ENCODE measurements around the gene ABLIM2.

Gene ABLIM2

DNA sequence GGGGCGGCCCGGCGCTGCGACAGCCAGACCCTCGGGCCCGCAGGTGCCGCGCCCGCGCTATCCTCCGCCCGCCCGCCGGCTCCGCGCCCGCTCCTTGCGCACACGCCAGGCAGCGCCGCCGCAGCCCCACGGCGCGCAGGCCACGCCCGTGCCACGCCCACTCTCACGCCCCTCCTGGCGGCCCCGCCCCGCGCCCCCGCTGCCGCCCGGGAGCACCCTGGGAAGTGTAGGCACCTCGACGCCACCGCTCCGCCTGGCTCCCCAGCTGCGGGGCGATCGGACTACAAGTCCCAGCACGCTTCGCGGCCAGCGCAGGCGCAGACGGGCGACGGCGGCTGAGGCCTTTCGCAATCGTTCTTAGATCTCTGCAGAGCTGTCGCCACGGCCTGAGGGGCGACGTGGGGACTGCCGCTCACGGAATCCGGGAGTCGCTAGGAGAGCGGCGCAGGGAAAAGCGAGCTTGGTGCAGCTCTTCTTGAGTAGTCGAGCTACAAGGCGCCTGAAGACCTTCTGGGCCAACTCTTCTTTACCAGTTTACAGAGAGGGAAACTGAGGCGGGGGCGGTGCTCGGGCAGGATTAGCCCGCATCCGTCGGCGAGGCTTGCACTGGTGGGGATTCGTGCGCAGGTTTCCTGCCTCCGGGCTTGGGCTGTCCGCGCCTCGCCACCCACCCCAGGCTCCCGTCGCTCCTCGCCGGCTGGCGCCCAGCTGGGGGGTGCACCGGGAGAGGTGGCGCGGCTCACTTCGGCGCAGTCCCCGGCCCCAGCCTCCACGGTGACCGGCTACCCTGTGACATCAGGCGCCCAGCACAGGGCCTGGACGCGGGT is at the start of gene ABLIM2:
ABLIM2 (minus strand) TSS at position 104 of the 827 bp plus-strand sequence. CDS start 124 bp downstream, outside the sequence.
- peak; percentile 85 for DNase-seq

DNA sequence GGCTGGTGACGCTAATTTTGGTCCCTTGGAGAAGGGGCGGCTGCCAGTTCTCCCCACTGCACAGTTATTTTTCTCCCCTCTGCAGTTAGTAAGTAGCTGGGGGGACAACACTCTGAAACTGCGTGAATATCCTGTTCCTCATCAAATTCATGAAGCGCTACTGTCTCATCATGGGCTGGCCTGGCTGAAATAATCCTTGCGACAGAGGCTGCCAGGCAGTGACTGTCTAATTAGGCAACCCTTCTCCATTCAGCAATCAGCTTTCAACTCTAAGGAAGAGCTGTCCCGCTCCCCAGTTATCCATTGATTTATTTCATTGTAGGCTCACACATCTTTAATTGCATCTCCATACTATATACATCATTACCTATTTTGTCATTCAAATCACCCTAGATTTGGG is 48.7 kb upstream of the ABLIM2 start:
- DNase-seq = no peak

DNA sequence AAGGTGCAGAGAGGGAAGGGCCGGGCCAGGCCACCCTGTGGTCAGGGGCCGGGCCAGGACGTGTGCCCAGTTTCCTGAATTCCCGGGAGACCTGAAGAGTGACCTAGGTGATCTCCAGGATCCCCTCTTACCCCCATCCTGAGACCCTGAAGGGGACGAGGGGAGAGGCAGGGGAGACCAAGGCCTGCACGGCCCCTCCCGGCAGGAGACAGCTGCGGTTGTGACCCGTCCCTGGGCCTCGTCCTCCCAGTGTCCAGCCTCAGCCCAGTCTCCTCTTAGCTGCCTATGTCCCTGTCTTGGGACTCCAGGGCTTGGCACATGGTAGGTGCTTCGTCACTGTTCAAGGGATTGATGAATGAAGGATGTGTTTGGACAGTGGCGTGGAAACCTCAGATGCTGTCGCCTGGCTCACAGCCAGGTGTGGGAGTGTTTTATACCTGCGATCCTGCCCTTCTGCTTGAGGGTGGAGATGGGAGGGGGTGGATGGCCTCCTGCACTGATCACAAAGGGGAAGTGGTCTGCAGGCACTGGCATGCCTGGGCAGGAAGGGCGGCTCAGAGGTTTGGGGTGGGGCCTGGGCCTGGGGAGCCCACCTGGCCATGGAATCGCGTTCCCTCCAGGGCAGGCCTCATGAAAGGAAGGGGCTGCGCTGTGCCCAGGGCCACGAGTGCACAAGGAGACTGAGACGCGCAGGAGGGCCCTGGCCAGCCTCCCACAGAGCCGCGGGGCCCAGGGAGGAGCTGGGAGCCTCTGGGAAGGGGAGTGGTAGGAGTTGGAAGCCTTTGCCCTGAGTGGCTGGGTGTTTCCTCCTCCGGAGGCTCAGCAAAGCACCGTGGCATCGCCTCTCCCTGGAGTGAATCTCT is 47.4 kb upstream of the ABLIM2 start:
- no peak for DNase-seq

DNA sequence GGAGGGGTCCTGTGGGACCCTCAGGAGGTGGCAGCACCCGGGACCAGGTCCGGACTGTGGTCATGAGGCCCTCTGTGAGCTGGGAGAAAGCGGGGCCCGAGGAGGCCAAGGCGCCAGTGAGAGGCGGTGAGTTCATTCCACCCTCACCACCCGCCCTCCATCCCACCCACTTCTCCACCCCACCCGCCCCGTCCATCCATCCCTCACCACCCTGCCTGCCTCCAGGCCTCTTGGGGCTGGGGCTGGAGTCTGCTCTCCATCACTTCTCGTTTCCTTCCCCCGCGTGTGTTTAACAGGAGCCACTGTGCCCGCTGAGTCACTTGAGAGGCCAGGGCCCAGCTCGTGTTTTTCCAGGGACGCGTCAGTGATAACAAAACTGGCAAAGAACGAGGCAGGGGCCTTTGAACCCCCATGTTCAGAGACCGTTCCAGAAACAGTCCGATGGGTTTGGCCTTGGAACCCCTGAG is 46.7 kb upstream of the ABLIM2 start:
- DNase-seq = no peak

DNA sequence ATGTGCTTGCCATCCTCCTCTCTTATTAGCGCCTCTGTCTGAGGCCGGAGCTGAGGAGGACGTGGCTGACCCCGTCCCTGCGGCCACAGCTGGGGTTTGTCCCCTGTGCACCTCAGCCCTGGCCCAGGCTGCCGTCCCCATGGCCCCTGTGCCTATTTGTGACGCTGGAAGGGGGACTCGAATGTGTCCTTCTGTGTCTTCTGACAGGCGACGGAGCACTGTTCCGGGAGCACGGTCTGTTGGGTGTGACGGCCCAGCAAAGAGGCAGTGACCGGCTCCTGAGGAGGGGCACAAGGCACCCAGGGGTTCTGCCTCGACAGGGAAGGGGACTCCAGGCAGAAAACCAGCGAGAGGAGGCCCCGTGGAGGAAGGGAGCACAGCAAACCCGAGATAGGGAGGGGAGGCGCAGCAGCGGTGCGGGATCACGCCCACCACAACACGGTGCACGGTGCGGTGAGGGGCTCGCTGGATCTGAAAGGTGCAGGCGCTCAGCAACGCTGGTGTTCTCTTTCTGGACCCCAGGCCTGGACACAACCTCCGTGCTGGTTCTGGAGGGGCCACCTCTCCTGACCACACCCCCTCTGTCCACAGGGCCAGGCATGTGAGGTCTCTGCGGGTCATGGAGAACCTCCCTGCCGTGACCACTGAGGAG is 46.1 kb upstream of the ABLIM2 start:
- no peak for DNase-seq

DNA sequence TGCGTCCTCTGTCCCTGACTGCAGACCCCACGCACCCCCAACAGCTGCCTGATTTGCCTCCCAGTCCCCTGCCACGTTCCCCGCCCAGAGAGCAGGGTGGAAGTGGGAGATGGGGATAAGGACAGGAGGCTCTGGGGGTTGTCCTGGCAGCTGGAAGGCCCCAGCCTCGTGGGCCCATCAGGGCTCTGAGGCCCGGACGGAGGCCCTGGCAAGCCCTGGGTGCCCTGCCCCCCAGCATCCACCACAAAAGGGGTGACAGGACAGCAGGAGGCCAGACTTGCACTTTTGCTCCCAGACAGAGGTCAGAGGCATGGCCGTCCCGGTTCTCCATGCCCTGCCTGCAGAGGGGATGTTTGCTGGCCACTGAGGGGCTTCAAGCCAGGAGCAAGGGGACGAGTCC is 45.2 kb upstream of the ABLIM2 start:
- no peak for DNase-seq

DNA sequence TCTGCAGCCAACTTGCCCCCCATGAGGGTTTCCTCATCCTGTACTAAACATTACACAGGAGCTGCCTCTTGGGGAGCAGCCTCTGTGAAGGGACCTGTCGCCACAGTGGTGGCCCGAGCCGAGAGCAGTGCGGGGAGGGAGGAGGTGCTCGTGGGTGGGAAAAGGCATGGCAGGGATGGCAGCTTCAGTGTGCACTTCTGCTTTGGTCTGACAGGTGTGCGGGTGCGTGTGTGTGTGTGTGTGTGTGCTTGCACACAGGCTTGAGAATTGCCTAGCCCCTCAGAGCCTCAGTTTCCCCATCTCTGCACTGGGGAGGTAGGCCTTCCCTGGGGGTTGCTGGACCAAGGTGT is 44.4 kb upstream of the ABLIM2 start:
- no peak for DNase-seq

DNA sequence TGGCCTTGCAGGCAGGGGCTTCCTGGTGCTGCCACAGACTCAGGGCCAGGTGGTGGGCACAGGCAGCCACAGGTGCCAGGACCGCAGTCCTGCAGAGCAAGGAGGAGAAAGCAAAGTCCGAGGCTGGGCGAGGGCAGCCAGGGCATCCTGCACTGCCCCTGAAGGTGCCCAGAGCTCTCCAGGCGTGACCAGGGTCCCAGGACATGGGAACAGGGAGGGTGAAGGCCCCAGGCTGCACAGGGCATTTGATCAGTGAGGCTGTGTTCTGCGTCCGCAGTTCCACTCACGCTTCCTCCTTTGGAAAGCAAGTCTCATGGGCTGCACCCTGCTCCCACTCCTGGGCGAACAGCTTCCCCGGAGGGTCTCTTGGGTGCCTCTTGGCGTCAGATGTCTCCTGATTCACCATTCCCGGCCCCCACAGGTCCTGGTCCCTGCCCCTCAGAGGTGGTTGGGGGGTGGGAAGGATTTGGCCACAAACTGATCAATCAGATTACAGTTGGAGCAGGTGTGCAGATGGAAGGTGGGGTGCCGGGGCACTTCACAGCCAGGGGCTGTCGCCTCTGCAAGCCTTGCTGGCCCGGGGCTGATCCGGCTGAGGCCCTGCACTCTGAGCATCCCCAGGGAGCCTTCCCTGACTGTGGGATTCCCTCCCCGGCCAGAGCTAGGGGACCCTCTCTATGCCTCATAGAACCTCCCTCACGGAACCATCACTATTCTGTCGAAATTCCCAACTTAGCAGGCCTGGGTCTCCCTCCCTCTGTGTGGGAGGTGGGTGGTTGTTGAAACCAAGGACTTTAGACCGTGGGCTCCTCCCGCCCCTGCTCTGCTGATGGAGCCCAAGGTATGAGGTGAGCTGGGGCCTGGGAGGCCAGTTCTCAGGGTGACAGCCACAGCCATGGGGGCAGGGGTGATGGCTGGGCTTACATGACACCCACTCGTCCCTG is 43.8 kb upstream of the ABLIM2 start:
- DNase-seq = no peak

DNA sequence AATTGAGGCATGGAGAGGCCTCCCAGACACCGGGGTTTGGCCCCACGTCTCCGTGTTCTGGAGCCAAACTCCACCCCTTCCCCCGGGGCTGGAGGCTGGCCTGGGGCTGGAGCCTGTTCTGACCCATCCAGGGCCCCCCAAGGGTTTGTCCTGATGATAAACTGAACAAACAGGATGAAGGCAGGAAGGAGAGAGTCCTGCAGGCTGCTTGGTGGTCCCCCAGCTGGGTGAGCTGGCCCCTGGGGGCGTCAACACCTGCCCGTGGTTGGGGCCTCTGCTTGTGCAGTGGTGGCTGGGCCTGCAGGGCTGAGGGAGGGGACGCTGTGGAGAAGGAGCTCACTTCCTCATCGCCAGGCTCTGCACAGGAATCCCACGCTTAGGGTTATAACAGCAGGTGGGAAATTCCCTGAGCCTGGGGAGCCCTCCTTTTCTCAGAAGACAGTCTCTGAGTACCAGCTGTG is 42.7 kb upstream of the ABLIM2 start:
- no peak for DNase-seq

DNA sequence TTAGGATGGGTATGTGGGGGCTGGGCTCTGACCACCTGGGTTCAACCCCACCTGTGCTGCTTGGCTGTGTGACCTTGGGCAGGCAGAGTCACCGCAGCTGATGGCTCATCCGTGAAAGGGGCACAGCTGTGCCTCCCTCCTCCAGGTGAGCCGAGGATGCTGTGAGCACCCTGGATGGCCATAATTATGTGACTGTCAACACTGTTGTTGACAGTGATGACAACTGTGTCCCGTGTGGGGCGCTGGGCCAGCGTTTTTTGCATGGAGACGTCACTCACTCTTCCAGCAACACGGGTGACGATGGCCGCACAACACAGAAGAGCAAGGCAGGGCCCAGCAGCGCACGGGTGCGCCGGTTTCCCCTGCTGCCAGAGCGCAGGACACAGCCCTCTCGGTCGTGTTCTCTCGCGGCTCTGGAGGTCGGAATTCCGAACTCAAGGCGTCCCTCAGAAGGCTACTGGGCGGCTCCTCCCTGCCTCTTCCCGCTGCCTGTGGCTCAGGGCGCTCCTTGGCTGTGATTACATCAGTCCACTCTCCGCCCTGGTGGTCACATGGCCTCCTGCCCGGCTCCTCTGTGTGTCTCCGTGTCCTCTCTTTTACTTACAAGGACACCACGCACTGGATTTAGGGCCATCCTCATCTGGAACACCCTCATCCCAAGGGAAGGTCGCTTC is 41.8 kb upstream of the ABLIM2 start:
- DNase-seq = no peak

DNA sequence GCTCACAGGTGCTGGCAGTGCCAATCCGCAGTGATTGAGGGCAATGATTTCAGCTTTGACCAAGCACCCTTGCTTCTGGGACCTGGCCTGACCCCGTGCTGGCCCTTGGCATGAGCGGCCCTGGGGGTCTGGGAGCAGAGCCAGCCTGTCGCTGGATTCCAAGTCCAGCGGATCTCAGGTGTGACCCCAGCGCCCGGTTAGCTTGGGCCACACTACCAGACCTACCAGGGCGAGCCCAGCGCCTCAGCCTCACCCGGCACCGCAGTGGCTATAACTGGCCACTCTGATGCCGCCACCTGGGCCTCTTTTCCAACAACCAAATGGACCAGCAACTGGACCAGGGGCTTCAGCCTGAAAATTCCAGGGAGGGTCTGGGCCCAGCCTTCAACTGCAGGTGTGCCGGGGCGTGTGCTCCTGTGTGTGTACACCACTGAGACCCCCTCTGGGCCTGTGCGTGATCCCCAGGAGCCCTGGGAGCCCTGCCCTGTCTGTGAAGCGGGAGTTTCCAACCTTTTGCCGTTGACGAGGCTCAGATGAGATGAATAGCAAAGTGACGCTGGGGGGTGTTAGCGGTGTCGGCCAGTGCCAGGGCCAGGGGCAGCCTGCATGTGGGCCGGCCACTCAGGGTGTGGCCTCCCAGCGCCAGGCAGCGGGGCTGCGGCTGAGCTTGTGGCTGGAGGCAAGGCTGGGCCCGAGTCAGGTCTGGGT is 41.1 kb upstream of the ABLIM2 start:
- no peak for DNase-seq

DNA sequence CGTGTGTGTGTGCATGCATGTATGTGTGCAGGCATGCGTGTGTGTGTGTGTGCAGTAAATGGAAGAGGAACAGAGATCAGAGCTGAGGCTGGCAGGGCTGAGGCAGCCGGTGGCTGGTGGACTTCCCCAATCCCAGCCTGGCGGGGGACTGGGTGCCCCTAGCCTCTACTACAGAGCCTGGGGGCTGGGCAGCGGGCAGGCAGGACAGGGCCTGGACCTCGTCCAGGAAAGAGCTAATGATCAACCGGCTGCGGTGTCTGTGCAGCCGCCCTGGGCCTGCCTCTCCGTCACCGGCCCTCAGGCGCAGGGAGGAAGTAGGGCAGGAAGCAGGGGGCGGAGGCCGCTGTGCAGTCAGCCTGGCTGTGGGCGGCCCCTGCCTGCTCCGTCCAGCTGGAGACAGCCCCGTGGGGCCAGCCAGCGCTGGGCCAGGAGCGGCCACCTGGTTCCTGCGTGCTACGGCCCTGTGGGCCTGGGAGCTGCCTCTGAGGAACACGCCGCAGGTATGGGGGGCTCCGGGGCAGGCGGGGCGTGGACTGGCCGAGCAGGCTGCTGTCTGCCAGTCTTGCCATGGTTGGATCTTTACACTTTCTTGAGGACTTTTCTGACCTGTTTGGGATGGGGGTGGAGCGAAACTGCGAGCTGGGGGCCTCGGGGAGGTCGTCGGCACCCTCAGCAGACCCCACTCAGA is 40.4 kb upstream of the ABLIM2 start, which contains the start of gene SH3TC1:
SH3TC1 (plus strand) TSS at position 385 of the 688 bp plus-strand sequence. CDS start 5,905 bp downstream, outside the sequence.
- no peak for DNase-seq

DNA sequence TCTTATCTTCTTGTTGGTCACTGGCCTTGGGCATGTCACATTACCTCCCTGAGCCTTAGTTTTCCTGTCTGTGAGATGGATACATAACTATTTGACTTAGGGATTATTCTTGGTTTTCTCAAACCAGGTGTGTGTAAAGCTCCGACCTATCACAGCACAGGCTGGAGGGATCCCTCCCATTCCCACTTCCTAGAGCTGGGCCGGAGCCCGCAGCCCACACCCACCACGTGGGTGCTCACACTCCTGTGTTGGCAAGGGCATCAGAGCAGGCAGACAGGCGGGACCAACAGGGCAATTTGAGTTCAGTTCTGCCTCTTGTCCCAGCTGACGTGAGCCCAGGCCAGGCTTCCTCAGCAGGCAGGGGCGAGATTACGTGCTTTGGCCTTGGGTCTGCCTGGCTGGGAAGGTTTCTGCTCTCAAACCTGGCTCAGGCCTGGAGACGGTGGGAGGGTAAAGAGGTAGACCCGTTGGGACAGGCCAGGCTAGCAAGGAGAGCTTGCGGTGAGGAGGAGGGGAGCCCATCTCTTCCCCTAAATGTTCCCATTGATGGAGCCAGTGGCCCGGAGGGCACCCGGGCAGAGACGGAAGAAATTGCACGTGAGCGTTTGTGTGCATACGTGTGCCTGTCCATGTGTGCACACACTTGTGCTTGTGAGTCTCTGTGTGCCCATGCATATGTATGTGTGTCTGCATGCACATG is 39.7 kb upstream of the ABLIM2 start:
- no peak for DNase-seq

DNA sequence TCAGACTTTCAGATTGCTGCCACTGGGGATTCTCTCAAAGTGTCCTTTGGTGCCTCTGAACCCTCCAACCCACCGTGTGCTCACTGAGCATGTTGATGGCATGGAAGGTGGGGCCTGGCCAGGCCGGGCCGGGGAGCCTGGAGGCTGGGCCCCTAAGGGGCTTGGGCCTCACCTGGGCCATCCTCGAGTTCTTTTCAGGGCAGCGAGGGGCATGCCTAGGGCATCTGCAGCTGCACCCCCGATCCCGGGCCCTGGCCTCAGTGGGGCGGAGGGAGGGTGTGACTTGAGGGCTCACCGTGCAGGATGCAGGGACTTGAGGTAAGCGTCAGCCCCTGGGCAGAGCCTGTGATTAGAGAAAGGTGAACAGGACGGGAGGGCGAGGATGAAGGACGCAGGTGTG is 38.9 kb upstream of the ABLIM2 start:
- DNase-seq = no peak

DNA sequence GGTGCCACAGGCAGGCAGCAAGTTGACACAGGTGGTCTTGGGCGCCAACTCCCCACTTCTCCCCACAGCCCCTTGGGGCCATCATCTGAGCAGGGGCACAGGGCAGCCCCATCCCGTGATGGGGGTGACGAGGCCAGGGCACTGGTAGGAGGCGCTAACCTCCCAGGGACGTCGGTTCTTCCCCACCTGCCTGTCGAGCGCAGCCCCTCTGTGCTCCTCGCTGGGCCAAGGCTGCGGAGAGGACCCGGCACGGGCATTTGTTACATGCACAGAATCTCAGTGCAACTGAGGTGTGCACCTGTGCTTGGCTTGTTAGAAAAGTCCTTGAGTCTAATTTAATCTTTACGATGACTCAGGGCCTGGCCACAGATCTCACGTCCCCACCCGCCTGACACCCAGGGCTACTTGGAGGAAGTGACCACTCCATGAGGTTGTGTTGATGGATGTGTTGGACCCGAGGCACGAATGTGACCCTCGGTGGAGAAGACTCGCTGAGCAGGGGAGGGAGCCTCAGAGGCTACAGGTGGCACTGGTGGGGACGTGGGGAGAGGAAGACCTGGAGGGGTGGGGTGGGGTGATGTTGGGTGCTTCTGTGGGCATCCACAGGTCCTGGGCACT is 37.3 kb upstream of the ABLIM2 start:
- DNase-seq = no peak

DNA sequence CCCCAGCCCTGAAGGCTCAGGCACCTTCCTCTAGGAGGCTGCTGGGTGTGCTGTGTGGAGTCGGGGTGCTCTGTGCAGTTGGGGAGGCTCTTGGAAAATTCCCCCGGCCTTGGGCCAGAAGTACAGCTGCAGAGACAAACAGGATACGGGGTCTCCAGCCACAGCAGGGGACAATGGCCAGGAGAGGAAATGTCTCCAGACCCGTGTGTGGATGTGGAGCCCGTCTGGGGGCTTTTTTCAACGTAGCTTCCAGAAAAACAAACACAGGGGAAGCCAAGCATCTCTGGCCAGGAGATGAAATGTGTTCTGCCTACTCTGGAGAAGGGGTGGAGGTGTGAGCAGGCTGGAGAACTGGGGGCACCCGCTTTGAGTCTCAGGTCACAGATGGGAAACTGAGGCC is 36.8 kb upstream of the ABLIM2 start:
- no peak for DNase-seq

DNA sequence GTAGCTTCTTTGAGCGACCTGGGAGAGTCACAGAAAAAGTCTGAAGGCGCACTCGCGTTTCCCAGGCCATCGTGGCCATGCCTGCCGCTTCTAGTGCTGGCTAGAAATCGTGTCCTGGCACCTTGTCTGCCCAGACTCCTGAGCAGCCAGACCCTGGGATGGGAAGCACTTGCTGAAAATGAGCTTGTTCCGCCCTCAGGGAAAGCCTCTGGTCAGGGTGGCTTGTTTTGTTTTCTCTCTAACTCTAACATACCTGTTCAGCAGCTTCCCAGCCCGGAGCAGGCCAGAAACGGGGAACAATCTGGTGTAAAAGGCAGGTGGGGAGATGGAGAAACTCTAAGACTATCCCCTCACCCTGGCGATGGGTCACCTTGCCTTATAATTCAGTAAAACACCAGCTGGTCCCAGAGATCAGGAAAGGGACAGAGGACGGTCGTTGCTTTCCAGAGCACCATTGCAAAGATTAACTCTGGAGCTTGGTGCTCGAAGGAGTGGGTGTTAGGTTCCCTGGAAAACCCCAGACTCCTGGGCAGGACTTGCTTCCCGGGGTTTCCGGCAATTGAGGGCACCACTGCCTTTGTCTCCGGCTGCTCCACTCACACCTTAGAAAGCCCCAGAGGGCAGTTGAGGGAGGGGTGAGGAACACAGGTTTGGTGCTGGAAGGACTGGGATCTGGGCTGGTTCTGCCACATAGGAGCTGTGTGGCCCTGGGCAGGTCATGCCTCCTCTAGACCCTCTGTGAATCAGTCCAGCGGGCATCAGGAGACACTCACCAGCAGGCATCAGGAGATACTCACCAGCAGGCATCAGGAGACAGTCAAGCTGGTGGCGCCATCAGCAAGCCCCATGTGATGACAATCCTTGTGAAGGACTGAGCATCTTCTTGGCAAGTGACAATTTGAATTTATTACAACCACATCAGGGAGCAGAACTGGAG is 36.0 kb upstream of the ABLIM2 start:
- no peak for DNase-seq

Data from NCI-H1694 treated with DMSO at 0.1 percent for 48 hours (cell line).